Suprapubic skin (tissue), 4 donors: ENCODE measurements around the gene POU2AF1.

Experiments
- CTCF ChIP-seq, 2 donors: fragments of 200-600 bp in 1 of 2; fragments of 450-650 bp in 1 of 2; sonication (generic) in 1 of 2; IDR thresholded peaks; one replicate each; pipeline ENCODE4 v1.5.1; 2016 to 2019; ENCODE audit warnings: antibody characterized with exemption in 2 of 2, mild to moderate bottlenecking in 1 of 2, moderate library complexity in 1 of 2
- EP300 ChIP-seq: sonication (generic); formaldehyde crosslinking; IDR thresholded peaks from one replicate; pipeline ENCODE4 v1.6.1; 2017; ENCODE audit warnings: antibody characterized with exemption
- POLR2A ChIP-seq, 2 donors: fragments of 450-650 bp; IDR thresholded peaks; one replicate each; pipeline ENCODE4 v1.6.1; 2017; ENCODE audit warnings: antibody characterized with exemption in 2 of 2, mild to moderate bottlenecking in 2 of 2, moderate library complexity in 2 of 2
- POLR2AphosphoS5 ChIP-seq, 3 donors: sonication (generic); formaldehyde crosslinking; IDR thresholded peaks; one replicate each; pipeline ENCODE4 v1.6.1; 2017; ENCODE audit warnings: antibody characterized with exemption in 3 of 3

- TF ChIP-seq CTCF (IDR thresholded peaks at IDR 0.05) (no peak), EP300 (no peak), POLR2A (IDR thresholded peaks at IDR 0.05) (no peak), POLR2AphosphoS5 (IDR thresholded peaks at IDR 0.05) (no peak)
Measured at GRCh38 chr11:111407652-111408051, 28.6 kb upstream of the POU2AF1 start.
